MCF 10A (cell line): ENCODE results near the gene SPECC1L. TPM values are rescaled to one million over a fixed set of nuclear protein-coding genes. Genes with fewer than 3 reads are reported as not detected.

Experiments
- BruUV-seq: library from RNA; stranded (reverse); fragments of 400-500 nt; replicated peaks from 2 replicates; lab custom pipeline; 2021; lab: Mats Ljungman, UMichigan
- CTCF ChIA-PET: fragments of 300-600 bp; sonication (Branson Sonifier 250); formaldehyde crosslinking; extraction: SDS; loops from one replicate; lab custom pipeline; 2021; ENCODE audit warnings: antibody characterized with exemption, inconsistent platforms; lab: Yijun Ruan, JAX
- POLR2A ChIA-PET: fragments of 300-600, 350-650 bp; sonication (Branson Sonifier 250); formaldehyde crosslinking; extraction: SDS; loops from one replicate; lab custom pipeline; 2020; ENCODE audit warnings: antibody characterized with exemption, inconsistent platforms; lab: Yijun Ruan, JAX
- DNase-seq: peaks from one replicate; pipeline ENCODE4 v3.0.0-alpha.2; 2018; ENCODE audit not compliant: unreplicated experiment
- H3K27ac Mint-ChIP-seq: one replicate; pipeline ENCODE4 v1.8.0; 2022; ENCODE audit warnings: mild to moderate bottlenecking, low read depth, mixed read lengths; ENCODE audit not compliant: unreplicated experiment
- H3K27me3 Mint-ChIP-seq: one replicate; pipeline ENCODE4 v1.8.0; 2022; ENCODE audit warnings: mixed read lengths; ENCODE audit not compliant: insufficient read depth, unreplicated experiment
- H3K36me3 Mint-ChIP-seq: one replicate; pipeline ENCODE4 v1.8.0; 2022; ENCODE audit warnings: mild to moderate bottlenecking, moderate library complexity, mixed read lengths; ENCODE audit not compliant: insufficient read depth, unreplicated experiment
- H3K4me1 Mint-ChIP-seq: one replicate; pipeline ENCODE4 v1.8.0; 2022; ENCODE audit warnings: mixed read lengths; ENCODE audit not compliant: insufficient read depth, unreplicated experiment
- H3K4me3 Mint-ChIP-seq: one replicate; pipeline ENCODE4 v1.8.0; 2022; ENCODE audit warnings: mild to moderate bottlenecking, moderate library complexity, mixed read lengths; ENCODE audit not compliant: unreplicated experiment
- H3K9me3 Mint-ChIP-seq: one replicate; pipeline ENCODE4 v1.8.0; 2022; ENCODE audit warnings: mixed read lengths; ENCODE audit not compliant: unreplicated experiment
- CTCF ChIP-seq: fragments of 200-600 bp; IDR thresholded peaks from one replicate; pipeline ENCODE4 v1.8.0; 2022; ENCODE audit warnings: antibody characterized with exemption, mild to moderate bottlenecking; ENCODE audit not compliant: unreplicated experiment
- intact Hi-C: fragments of 100-400 bp; cut with micrococcal nuclease; formaldehyde crosslinking; loops from 2 replicates; pipeline ENCODE4 v1.14.1; 2022
- total RNA-seq: library from RNA; stranded (reverse); gene quantifications from 2 replicates; pipeline ENCODE4 v1.2.3, GENCODE V29; 2022

Gene SPECC1L
- total RNA-seq, 1 experiment from 2014 or later, result 60.4 TPM

- peaks cover 18% of the 10 kb centered on the region for H3K27me3 Mint-ChIP-seq
- intact Hi-C loops, result loop anchor here (5.0 kb wide), 1 partner anchor 98 kb away; no protein-coding TSS in a partner anchor
- no TSS peak for BruUV-seq
- peaks cover 10% of the 10 kb centered on the region for H3K4me1 Mint-ChIP-seq
- no peaks in the 10 kb centered on the region for H3K36me3 Mint-ChIP-seq
- no peak overlapping the region for H3K4me3 Mint-ChIP-seq
- H3K9me3 Mint-ChIP-seq, result no peaks in the 10 kb centered on the region
- TF ChIP-seq CTCF, result no peak
- POLR2A ChIA-PET, result no interaction called here
- H3K27ac Mint-ChIP-seq, result peak overlapping the region; percentile 33
- no peak for DNase-seq
- CTCF ChIA-PET, result interaction anchor here (0.5 to 5.3 kb wide), 6 partner anchors 10 to 101 kb away, joined by 3 to 42 read pairs (median 3); no protein-coding TSS in a partner anchor
These were observed 154.5 kb downstream of the SPECC1L start for GRCh38 chr22:24424901-24425775.

GRCh38 chr22:24426436-24426835, 155.8 kb downstream of the SPECC1L start:
- Mint-ChIP-seq H3K9me3 (no peaks in the 10 kb centered on the region), H3K4me1 (peaks cover 12% of the 10 kb centered on the region), H3K4me3 (no peak overlapping the region), H3K27me3 (peaks cover 18% of the 10 kb centered on the region), H3K27ac (no peak overlapping the region), H3K36me3 (no peaks in the 10 kb centered on the region)
- TF ChIP-seq CTCF, result no peak
- ChIA-PET CTCF (interaction anchor here (0.6 to 1.5 kb wide), 5 partner anchors 14 to 95 kb away, joined by 3 to 6 read pairs (median 4); no protein-coding TSS in a partner anchor), POLR2A (interaction anchor here (0.6 kb wide), 1 partner anchor 38 kb away, joined by 3 read pairs; no protein-coding TSS in a partner anchor)
- intact Hi-C loops, result no loop called here
- DNase-seq, result no peak
- no TSS peak for BruUV-seq

- H3K4me3 Mint-ChIP-seq, result no peak overlapping the region
These were observed 156.3 kb downstream of the SPECC1L start for GRCh38 chr22:24426851-24427499.

More at GRCh38 chr22:24426851-24427499, 156.3 kb downstream of the SPECC1L start:
- Mint-ChIP-seq H3K9me3 (no peaks in the 10 kb centered on the region), H3K27ac (no peak overlapping the region), H3K27me3 (peaks cover 18% of the 10 kb centered on the region), H3K4me1 (peaks cover 12% of the 10 kb centered on the region), H3K36me3 (no peaks in the 10 kb centered on the region)
- CTCF ChIA-PET, result interaction anchor here (0.6 to 1.5 kb wide), 4 partner anchors 11 to 75 kb away, joined by 3 to 6 read pairs (median 4); no protein-coding TSS in a partner anchor
- TF ChIP-seq CTCF, result no peak
- intact Hi-C loops, result no loop called here
- no peak for DNase-seq
- POLR2A ChIA-PET, result no interaction called here
- BruUV-seq, result no TSS peak
